HepG2 (cell line): ENCODE data around the gene ACAP1. TPM values are rescaled to one million over a fixed set of nuclear protein-coding genes. Genes with fewer than 3 reads are reported as not detected.

Source experiments
- ARID4A ChIP-seq: sonication (generic); formaldehyde crosslinking; IDR thresholded peaks from 2 replicates; pipeline ENCODE4 v1.5.0; 2020; ENCODE audit warnings: mild to moderate bottlenecking, missing genetic modification reagents, borderline replicate concordance
- FUBP1 ChIP-seq: sonication (generic); formaldehyde crosslinking; IDR thresholded peaks from 2 replicates; pipeline ENCODE4 v1.5.1; 2020; ENCODE audit warnings: missing genetic modification reagents, mild to moderate bottlenecking, borderline replicate concordance
- GPBP1L1 ChIP-seq: sonication (generic); formaldehyde crosslinking; IDR thresholded peaks from 2 replicates; pipeline ENCODE4 v1.5.0; 2020; ENCODE audit warnings: mild to moderate bottlenecking, missing genetic modification reagents
- HINFP ChIP-seq: sonication (generic); formaldehyde crosslinking; IDR thresholded peaks from 2 replicates; pipeline ENCODE4 v1.4.0; 2020; ENCODE audit warnings: low read depth, mild to moderate bottlenecking, missing genetic modification reagents
- NCOA2 ChIP-seq: sonication (generic); formaldehyde crosslinking; IDR thresholded peaks from 2 replicates; pipeline ENCODE4 v1.8.0; 2022; ENCODE audit warnings: inconsistent platforms
- NR3C1 ChIP-seq: sonication (generic); formaldehyde crosslinking; IDR thresholded peaks from 2 replicates; pipeline ENCODE4 v1.4.0; 2020; ENCODE audit warnings: missing genetic modification reagents
- SP4 ChIP-seq: sonication (generic); formaldehyde crosslinking; IDR thresholded peaks from 2 replicates; pipeline ENCODE4 v1.8.1; 2023; ENCODE audit warnings: mild to moderate bottlenecking, missing genetic modification reagents
- ZBTB39 ChIP-seq: sonication (generic); formaldehyde crosslinking; IDR thresholded peaks from 2 replicates; pipeline ENCODE4 v1.5.0; 2020; ENCODE audit warnings: missing genetic modification reagents
- ZFP36 ChIP-seq: fragments of 150-350 bp; IDR thresholded peaks from 2 replicates; pipeline ENCODE4 v1.6.1; 2018; ENCODE audit warnings: borderline replicate concordance, low read length, low read depth; ENCODE audit not compliant: partially characterized antibody
- ZNF138 ChIP-seq: sonication (generic); formaldehyde crosslinking; IDR thresholded peaks from 2 replicates; pipeline ENCODE4 v1.5.0; 2020; ENCODE audit warnings: mild to moderate bottlenecking, low read depth, missing genetic modification reagents
- ZNF143 ChIP-seq: sonication (generic); formaldehyde crosslinking; IDR thresholded peaks from 2 replicates; pipeline ENCODE4 v1.4.0; 2020; ENCODE audit warnings: missing genetic modification reagents
- ZNF264 ChIP-seq: sonication (generic); formaldehyde crosslinking; IDR thresholded peaks from 2 replicates; pipeline ENCODE4 v1.4.0; 2020; ENCODE audit warnings: missing genetic modification reagents
- ZNF354B ChIP-seq: sonication (generic); formaldehyde crosslinking; IDR thresholded peaks from 2 replicates; pipeline ENCODE4 v1.8.0; 2022; ENCODE audit warnings: mild to moderate bottlenecking, missing genetic modification reagents
- ZNF414 ChIP-seq: sonication (generic); formaldehyde crosslinking; IDR thresholded peaks from 2 replicates; pipeline ENCODE4 v1.5.0; 2020; ENCODE audit warnings: missing genetic modification reagents
- ZNF431 ChIP-seq: sonication (generic); formaldehyde crosslinking; IDR thresholded peaks from 2 replicates; pipeline ENCODE4 v1.9.0; 2022; ENCODE audit warnings: missing genetic modification reagents, low read depth, mild to moderate bottlenecking, borderline replicate concordance
- ZNF678 ChIP-seq: sonication (generic); formaldehyde crosslinking; IDR thresholded peaks from 2 replicates; pipeline ENCODE4 v1.4.0; 2020; ENCODE audit warnings: mild to moderate bottlenecking, missing genetic modification reagents
- ZNF788 ChIP-seq: sonication (generic); formaldehyde crosslinking; IDR thresholded peaks from 2 replicates; pipeline ENCODE4 v1.5.0; 2020; ENCODE audit warnings: mild to moderate bottlenecking, missing genetic modification reagents, borderline replicate concordance
- polyA plus RNA-seq, 8 experiments: library from polyadenylated mRNA; depleted of rRNA in 3 of 8; stranded (reverse) in 7 of 8; unstranded in 1 of 8; fragments of >200 nt; fragmentation: Illumina TruSeq in 4 of 8; extraction: Trizol in 4 of 8; gene quantifications; 2 replicates each; pipeline versions ENCODE4 v1.2.1 to v1.2.3, GENCODE V29; 2011 to 2016; ENCODE audit warnings: low read depth in 4 of 8, missing spikeins in 1 of 8, mixed read lengths in 1 of 8; ENCODE audit not compliant: insufficient read depth in 1 of 8
- total RNA-seq, 5 experiments: library from RNA; depleted of rRNA; stranded (reverse); fragments of >200 nt; fragmentation: Illumina TruSeq; extraction: Trizol; gene quantifications; 2 replicates each; pipeline ENCODE4 v1.2.3, GENCODE V29; 2016; ENCODE audit warnings: low read depth in 1 of 5

ACAP1 gene
- total and polyA plus RNA-seq, 2 of the 13 experiments (the other 11 are each of a cell fraction or from before 2014, with no cell fraction given), result 1.3 to 2.5 TPM

GRCh38 chr17:7329374-7329996 lies 6.8 kb upstream of the ACAP1 start (continued):
- TF ChIP-seq ZNF414 (CRISPR knock-in tag), result peak; percentile 6; the same call in 1 of the 2 replicates
- no peak for TF ChIP-seq ZNF138 (CRISPR knock-in tag)
- peak; percentile 83; the same call in 1 of the 2 replicates for TF ChIP-seq ARID4A
- no peak for TF ChIP-seq ZFP36
- TF ChIP-seq ZNF678 (CRISPR knock-in tag), result peak; percentile 86; the same call in 1 of the 2 replicates
- TF ChIP-seq NR3C1 (CRISPR knock-in tag), result no peak
- TF ChIP-seq ZBTB39, result no peak
- peak; percentile 100 for TF ChIP-seq HINFP (CRISPR knock-in tag)
- peak; percentile 84; the same call in 1 of the 2 replicates for TF ChIP-seq ZNF788 (CRISPR knock-in tag)
- no peak for TF ChIP-seq FUBP1
- 0 out of 2 replicates have a peak, but pooled peaks have one; percentile 54 for TF ChIP-seq ZNF264 (CRISPR knock-in tag)
- no peak for TF ChIP-seq GPBP1L1
- peak; percentile 69 for TF ChIP-seq ZNF143
- peak; percentile 16; the same call in 1 of the 2 replicates for TF ChIP-seq NCOA2 (CRISPR knock-in tag)
- no peak for TF ChIP-seq ZNF431
- no peak for TF ChIP-seq ZNF354B (CRISPR knock-in tag)
- TF ChIP-seq SP4, result peak; percentile 86
